Muscle layer of duodenum (tissue), 2 donors: ENCODE measurements around the gene URB1.

Experiments used
- H3K27ac ChIP-seq: one replicate; pipeline ENCODE4 v1.7.0; 2013; ENCODE audit warnings: mild to moderate bottlenecking, low read length
- H3K27me3 ChIP-seq: one replicate; pipeline ENCODE4 v1.7.0; 2013; ENCODE audit warnings: low read depth, mild to moderate bottlenecking, control low read depth, low read length
- H3K36me3 ChIP-seq, 2 donors: one replicate each; pipeline ENCODE4 v1.7.0; 2013; ENCODE audit warnings: low read length in 2 of 2, control low read depth in 1 of 2, mild to moderate bottlenecking in 1 of 2; ENCODE audit not compliant: insufficient read depth in 2 of 2, control insufficient read depth in 1 of 2
- H3K4me1 ChIP-seq, 2 donors: one replicate each; pipeline ENCODE4 v1.7.0; 2013; ENCODE audit warnings: low read length in 2 of 2, mild to moderate bottlenecking in 2 of 2, control low read depth in 1 of 2, moderate library complexity in 1 of 2; ENCODE audit not compliant: insufficient read depth in 2 of 2, control insufficient read depth in 1 of 2
- H3K4me3 ChIP-seq, 2 donors: one replicate each; pipeline ENCODE4 v1.7.0; 2013; ENCODE audit warnings: low read length in 2 of 2, low read depth in 1 of 2, mild to moderate bottlenecking in 1 of 2
- H3K9me3 ChIP-seq, 2 donors: one replicate each; pipeline ENCODE4 v1.7.0; 2013; ENCODE audit warnings: low read length in 2 of 2, control low read depth in 1 of 2, mild to moderate bottlenecking in 1 of 2; ENCODE audit not compliant: control insufficient read depth in 1 of 2
- donor health status: healthy.

Gene URB1

GRCh38 chr21:32368386-32368785 lies 24.4 kb downstream of the URB1 start:
- H3K4me1 ChIP-seq = peaks cover 0 to 27% of the 10 kb centered on the region in 2 donors

GRCh38 chr21:32367158-32367557 lies 25.7 kb downstream of the URB1 start:
- Histone ChIP-seq H3K27ac (no peak overlapping the region), H3K27me3 (no peaks in the 10 kb centered on the region), H3K4me1 (peaks cover 0 to 21% of the 10 kb centered on the region in 2 donors), H3K4me3 (no peak overlapping the region), H3K9me3 (no peaks in the 10 kb centered on the region), H3K36me3 (peaks cover 43 to 60% of the 10 kb centered on the region in 2 donors)

More at GRCh38 chr21:32368386-32368785, 24.4 kb downstream of the URB1 start:
- no peaks in the 10 kb centered on the region for H3K9me3 ChIP-seq
- peaks cover 36 to 52% of the 10 kb centered on the region in 2 donors for H3K36me3 ChIP-seq
- H3K4me3 ChIP-seq = no peak overlapping the region
- no peak overlapping the region for H3K27ac ChIP-seq
- no peaks in the 10 kb centered on the region for H3K27me3 ChIP-seq

GRCh38 chr21:32366191-32366590 lies 26.6 kb downstream of the URB1 start:
- Histone ChIP-seq H3K36me3 (peaks cover 50 to 67% of the 10 kb centered on the region in 2 donors), H3K27me3 (no peaks in the 10 kb centered on the region), H3K4me1 (peaks cover 0 to 13% of the 10 kb centered on the region in 2 donors), H3K27ac (no peak overlapping the region), H3K9me3 (no peaks in the 10 kb centered on the region), H3K4me3 (no peak overlapping the region)

- Histone ChIP-seq H3K4me1 (peaks cover 0 to 10% of the 10 kb centered on the region in 2 donors), H3K9me3 (no peaks in the 10 kb centered on the region), H3K27me3 (no peaks in the 10 kb centered on the region), H3K27ac (no peak overlapping the region), H3K36me3 (peaks cover 55 to 73% of the 10 kb centered on the region in 2 donors), H3K4me3 (no peak overlapping the region)
Observed at GRCh38 chr21:32364796-32365195, 28.0 kb downstream of the URB1 start.

GRCh38 chr21:32364387-32364786 lies 28.4 kb downstream of the URB1 start:
- no peak overlapping the region for H3K27ac ChIP-seq
- peaks cover 59 to 77% of the 10 kb centered on the region in 2 donors for H3K36me3 ChIP-seq
- H3K4me1 ChIP-seq = peaks cover 0 to 10% of the 10 kb centered on the region in 2 donors
- H3K4me3 ChIP-seq = no peak overlapping the region
- H3K27me3 ChIP-seq = no peaks in the 10 kb centered on the region
- H3K9me3 ChIP-seq = no peaks in the 10 kb centered on the region

- Histone ChIP-seq H3K36me3 (peaks cover 61 to 78% of the 10 kb centered on the region in 2 donors), H3K27me3 (no peaks in the 10 kb centered on the region), H3K27ac (no peak overlapping the region), H3K4me3 (no peak overlapping the region), H3K4me1 (peaks cover 0 to 10% of the 10 kb centered on the region in 2 donors), H3K9me3 (no peaks in the 10 kb centered on the region)
Observed at GRCh38 chr21:32360401-32360975, 32.3 kb downstream of the URB1 start.

GRCh38 chr21:32359719-32360260 lies 33.0 kb downstream of the URB1 start:
- H3K9me3 ChIP-seq = no peaks in the 10 kb centered on the region
- H3K4me3 ChIP-seq = no peak overlapping the region
- peaks cover 0 to 7% of the 10 kb centered on the region in 2 donors for H3K4me1 ChIP-seq
- H3K27me3 ChIP-seq = no peaks in the 10 kb centered on the region
- H3K36me3 ChIP-seq = peaks cover 66 to 82% of the 10 kb centered on the region in 2 donors
- H3K27ac ChIP-seq = no peak overlapping the region

GRCh38 chr21:32356874-32357395 lies 35.9 kb downstream of the URB1 start:
- no peaks in the 10 kb centered on the region for H3K9me3 ChIP-seq
- H3K27ac ChIP-seq = no peak overlapping the region
- peaks cover 85 to 91% of the 10 kb centered on the region in 2 donors for H3K36me3 ChIP-seq
- no peaks in the 10 kb centered on the region for H3K4me1 ChIP-seq
- H3K4me3 ChIP-seq = no peak overlapping the region
- no peaks in the 10 kb centered on the region for H3K27me3 ChIP-seq

- Histone ChIP-seq H3K36me3 (peaks cover 77 to 94% of the 10 kb centered on the region in 2 donors), H3K27ac (no peak overlapping the region), H3K4me3 (no peak overlapping the region), H3K9me3 (no peaks in the 10 kb centered on the region), H3K27me3 (no peaks in the 10 kb centered on the region), H3K4me1 (no peaks in the 10 kb centered on the region)
Observed at GRCh38 chr21:32353002-32353711, 39.7 kb downstream of the URB1 start.

GRCh38 chr21:32352526-32352925 lies 40.3 kb downstream of the URB1 start:
- no peaks in the 10 kb centered on the region for H3K9me3 ChIP-seq
- H3K27ac ChIP-seq = no peak overlapping the region
- H3K4me3 ChIP-seq = no peak overlapping the region
- H3K36me3 ChIP-seq = peaks cover 74 to 96% of the 10 kb centered on the region in 2 donors
- H3K4me1 ChIP-seq = no peaks in the 10 kb centered on the region
- H3K27me3 ChIP-seq = no peaks in the 10 kb centered on the region

- no peak overlapping the region for H3K27ac ChIP-seq
- no peaks in the 10 kb centered on the region for H3K27me3 ChIP-seq
- no peak overlapping the region for H3K4me3 ChIP-seq
- H3K4me1 ChIP-seq = no peaks in the 10 kb centered on the region
- H3K36me3 ChIP-seq = peaks cover 73 to 97% of the 10 kb centered on the region in 2 donors
- no peaks in the 10 kb centered on the region for H3K9me3 ChIP-seq
Observed at GRCh38 chr21:32351428-32351827, 41.4 kb downstream of the URB1 start.
